Ascending aorta (tissue), 2 donors: ENCODE results near the gene FAM118A. TPM values are rescaled to one million over a fixed set of nuclear protein-coding genes. Genes with fewer than 3 reads are reported as not detected.

Experiments
- DNase-seq, 2 donors: peaks; one replicate each; pipeline ENCODE4 v3.0.0-alpha.2; 2019; ENCODE audit warnings: low spot score in 2 of 2
- H3K27ac ChIP-seq, 2 donors: fragments of 200-600 bp; sonication (generic); one replicate each; pipeline ENCODE4 v1.5.1; 2016 to 2017; ENCODE audit warnings: mild to moderate bottlenecking in 1 of 2
- H3K27me3 ChIP-seq: fragments of 200-600 bp; sonication (generic); one replicate; pipeline ENCODE4 v1.5.1; 2017
- H3K36me3 ChIP-seq, 2 donors: fragments of 200-600 bp; sonication (generic); one replicate each; pipeline ENCODE4 v1.5.1; 2016
- H3K4me1 ChIP-seq, 2 donors: fragments of 200-600 bp; sonication (generic); one replicate each; pipeline ENCODE4 v1.5.1; 2016 to 2017; ENCODE audit warnings: mild to moderate bottlenecking in 1 of 2
- H3K4me3 ChIP-seq, 2 donors: fragments of 200-600 bp; sonication (generic); one replicate each; pipeline ENCODE4 v1.5.1; 2016 to 2017; ENCODE audit warnings: mild to moderate bottlenecking in 1 of 2
- H3K9me3 ChIP-seq, 2 donors: fragments of 200-600 bp; sonication (generic); one replicate each; pipeline ENCODE4 v1.5.1; 2016
- intact Hi-C: fragments of 100-400 bp; cut with DNase I; formaldehyde crosslinking; loops from one replicate; pipeline ENCODE4 v1.15.1; 2023
- total RNA-seq: library from RNA; depleted of rRNA; stranded (reverse); fragments of >200 nt; gene quantifications from one replicate; pipeline ENCODE4 v1.1.0, GENCODE V29; 2016
- TF ChIP-seq, protein P1 (sequence below), 3 experiments: fragments of 200-600 bp in 2 of 3; fragments of 450-650 bp in 1 of 3; sonication (generic) in 2 of 3; IDR thresholded peaks; one replicate each; pipeline ENCODE4 v1.5.1; 2016 to 2019; ENCODE audit warnings: antibody characterized with exemption in 3 of 3, mild to moderate bottlenecking in 1 of 3, moderate library complexity in 1 of 3

The FAM118A gene
- total RNA-seq, 1 donor from 2014 or later, result 23.5 TPM

DNA sequence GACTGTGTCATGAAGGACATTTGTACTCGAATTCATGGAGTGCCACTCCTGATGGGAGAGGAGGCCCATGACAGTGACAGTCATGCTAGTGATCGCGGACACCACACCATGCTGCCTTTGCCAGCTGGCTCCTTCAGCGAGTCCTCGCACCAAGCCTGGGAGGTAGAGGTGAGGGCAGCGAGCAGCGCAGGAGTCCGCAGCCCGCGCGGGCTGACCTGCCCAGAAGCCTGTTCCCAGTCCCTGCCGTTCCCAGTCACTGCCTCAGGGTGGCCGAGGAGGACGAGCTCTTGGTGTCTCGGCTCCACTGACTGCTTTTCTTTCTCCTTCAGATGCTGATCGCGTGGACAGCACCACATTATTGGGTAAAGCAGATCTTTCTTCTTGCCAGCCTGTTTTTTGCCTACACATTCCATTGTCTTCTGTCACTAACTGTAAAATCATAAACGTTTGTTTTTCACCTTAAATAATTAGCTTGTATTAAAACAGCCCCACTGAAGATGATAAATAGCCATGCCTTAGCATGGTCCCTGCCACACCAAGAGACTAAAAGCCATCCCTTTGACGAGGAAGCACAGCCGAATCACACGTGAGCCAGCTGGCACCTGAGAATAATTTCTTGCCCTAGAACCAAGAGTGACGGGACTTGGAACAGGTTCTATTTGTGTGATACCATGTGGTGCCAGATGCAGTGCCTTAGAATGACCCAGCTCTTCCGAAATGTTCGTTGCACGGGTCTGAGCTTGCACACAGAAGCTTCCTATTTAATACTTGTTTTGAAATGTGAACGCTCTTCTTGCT is 25.5 kb downstream of the FAM118A start:
- Histone ChIP-seq H3K27me3 (no peaks in the 10 kb centered on the region), H3K4me3 (no peak overlapping the region), H3K27ac (peak overlapping the region; percentile 43 to 46), H3K4me1 (peaks cover 12 to 30% of the 10 kb centered on the region in 2 donors), H3K9me3 (no peaks in the 10 kb centered on the region), H3K36me3 (peaks cover 42% of the 10 kb centered on the region in 2 donors)
- intact Hi-C loops, result loop anchor here (5.0 to 10.0 kb wide), 3 partner anchors 60 to 970 kb away; no protein-coding TSS in a partner anchor
- DNase-seq, result no peak
- TF ChIP-seq, protein P1, sequence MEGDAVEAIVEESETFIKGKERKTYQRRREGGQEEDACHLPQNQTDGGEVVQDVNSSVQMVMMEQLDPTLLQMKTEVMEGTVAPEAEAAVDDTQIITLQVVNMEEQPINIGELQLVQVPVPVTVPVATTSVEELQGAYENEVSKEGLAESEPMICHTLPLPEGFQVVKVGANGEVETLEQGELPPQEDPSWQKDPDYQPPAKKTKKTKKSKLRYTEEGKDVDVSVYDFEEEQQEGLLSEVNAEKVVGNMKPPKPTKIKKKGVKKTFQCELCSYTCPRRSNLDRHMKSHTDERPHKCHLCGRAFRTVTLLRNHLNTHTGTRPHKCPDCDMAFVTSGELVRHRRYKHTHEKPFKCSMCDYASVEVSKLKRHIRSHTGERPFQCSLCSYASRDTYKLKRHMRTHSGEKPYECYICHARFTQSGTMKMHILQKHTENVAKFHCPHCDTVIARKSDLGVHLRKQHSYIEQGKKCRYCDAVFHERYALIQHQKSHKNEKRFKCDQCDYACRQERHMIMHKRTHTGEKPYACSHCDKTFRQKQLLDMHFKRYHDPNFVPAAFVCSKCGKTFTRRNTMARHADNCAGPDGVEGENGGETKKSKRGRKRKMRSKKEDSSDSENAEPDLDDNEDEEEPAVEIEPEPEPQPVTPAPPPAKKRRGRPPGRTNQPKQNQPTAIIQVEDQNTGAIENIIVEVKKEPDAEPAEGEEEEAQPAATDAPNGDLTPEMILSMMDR (IDR thresholded peaks at IDR 0.05), result no peak

DNA sequence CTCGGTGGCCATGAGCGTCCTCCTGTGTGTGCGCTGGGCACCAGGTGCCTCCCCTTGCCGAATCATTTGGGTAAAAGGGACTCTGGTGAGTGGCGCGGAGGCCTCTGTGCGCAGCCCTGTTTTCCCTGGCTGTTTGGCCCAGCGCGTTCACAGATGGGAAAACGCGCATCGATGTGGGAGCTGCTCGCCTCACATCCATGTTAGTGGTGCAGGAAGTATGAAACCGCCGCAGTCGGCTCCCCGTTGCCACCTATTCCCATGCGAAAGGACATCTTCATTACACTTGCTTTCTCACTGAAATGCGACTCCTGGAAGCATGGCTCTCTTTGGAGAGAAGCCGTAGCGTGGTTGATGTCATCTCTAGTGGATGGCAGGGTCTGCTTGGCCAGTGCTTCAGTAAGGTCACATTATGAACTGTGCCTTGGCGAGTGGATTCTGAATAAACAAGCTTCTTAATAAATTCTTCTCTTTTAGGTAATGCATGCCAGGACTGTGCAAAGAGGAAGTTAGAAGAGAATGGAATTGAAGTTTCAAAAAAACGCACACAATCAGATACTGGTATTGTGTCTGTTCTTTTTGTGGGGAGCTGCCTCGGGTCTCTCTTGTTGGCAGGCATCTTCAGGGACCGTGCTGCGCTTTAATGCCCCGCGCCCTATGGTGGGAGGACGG is 26.3 kb downstream of the FAM118A start:
- Histone ChIP-seq H3K36me3 (peaks cover 41 to 42% of the 10 kb centered on the region in 2 donors), H3K4me3 (no peak overlapping the region), H3K4me1 (peaks cover 12 to 30% of the 10 kb centered on the region in 2 donors), H3K9me3 (no peaks in the 10 kb centered on the region), H3K27ac (no peak overlapping the region), H3K27me3 (no peaks in the 10 kb centered on the region)
- DNase-seq, result no peak
- intact Hi-C loops, result loop anchor here (5.0 to 10.0 kb wide), 3 partner anchors 61 to 971 kb away; no protein-coding TSS in a partner anchor
- TF ChIP-seq, protein P1 (IDR thresholded peaks at IDR 0.05), result no peak

DNA sequence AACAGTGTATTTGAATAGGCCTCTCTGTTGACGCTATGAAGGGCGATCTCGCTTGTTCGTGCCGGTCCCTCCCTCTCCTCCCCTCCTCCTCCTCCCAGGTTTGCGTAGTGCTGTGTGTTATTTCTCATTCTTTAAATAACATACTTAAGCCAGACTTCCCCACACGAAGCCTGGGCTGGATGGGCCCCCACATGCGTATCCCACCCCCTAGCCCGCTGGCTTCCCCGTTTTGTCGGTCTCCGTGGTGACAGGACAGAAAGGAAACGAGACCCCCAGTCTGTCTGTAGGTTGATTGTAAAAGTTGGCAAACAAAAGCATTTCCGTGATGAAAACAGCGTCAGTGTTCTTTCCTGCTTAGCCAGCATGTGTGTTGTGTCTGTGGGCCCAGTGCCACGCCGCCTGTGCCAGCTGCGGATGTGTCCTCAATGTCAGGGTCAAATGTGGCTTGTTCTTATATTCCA is 27.3 kb downstream of the FAM118A start:
- Histone ChIP-seq H3K36me3 (peaks cover 42 to 43% of the 10 kb centered on the region in 2 donors), H3K27ac (peak overlapping the region; percentile 54 to 73), H3K27me3 (no peaks in the 10 kb centered on the region), H3K4me1 (peaks cover 12 to 30% of the 10 kb centered on the region in 2 donors), H3K4me3 (peak overlapping the region in 1 of 2 donors; percentile 50), H3K9me3 (no peaks in the 10 kb centered on the region)
- intact Hi-C loops, result loop anchor here (1.0 to 10.0 kb wide), 4 partner anchors 19 to 972 kb away; no protein-coding TSS in a partner anchor
- TF ChIP-seq, protein P1 (IDR thresholded peaks at IDR 0.05), result no peak
- DNase-seq, result peak; percentile 60 to 87

DNA sequence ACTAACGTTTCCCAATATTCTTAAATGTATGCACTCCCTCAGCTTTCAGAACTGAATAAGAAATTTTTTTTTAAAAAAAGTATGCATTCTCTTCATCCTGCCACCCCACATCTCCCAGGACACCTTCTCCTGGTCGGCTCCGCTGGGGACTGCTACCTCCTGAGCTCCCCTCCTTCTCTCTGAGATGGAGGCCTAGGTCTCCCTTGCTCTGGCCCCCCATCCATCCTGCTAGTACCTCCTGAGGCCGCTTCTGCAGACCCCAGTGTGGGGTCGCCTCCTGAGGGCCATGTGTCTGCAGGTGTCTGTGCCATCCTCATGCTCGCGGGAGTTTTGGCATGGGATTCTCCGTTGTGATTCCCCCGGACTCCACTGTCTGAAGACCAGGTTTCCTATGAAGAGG is 27.8 kb downstream of the FAM118A start:
- Histone ChIP-seq H3K4me1 (peaks cover 12 to 30% of the 10 kb centered on the region in 2 donors), H3K4me3 (no peak overlapping the region), H3K36me3 (peaks cover 39 to 46% of the 10 kb centered on the region in 2 donors), H3K27ac (peak overlapping the region in 1 of 2 donors; percentile 54), H3K9me3 (no peaks in the 10 kb centered on the region), H3K27me3 (no peaks in the 10 kb centered on the region)
- TF ChIP-seq, protein P1 (IDR thresholded peaks at IDR 0.05), result no peak
- intact Hi-C loops, result loop anchor here (1.0 to 10.0 kb wide), 4 partner anchors 19 to 973 kb away; no protein-coding TSS in a partner anchor
- DNase-seq, result no peak

DNA sequence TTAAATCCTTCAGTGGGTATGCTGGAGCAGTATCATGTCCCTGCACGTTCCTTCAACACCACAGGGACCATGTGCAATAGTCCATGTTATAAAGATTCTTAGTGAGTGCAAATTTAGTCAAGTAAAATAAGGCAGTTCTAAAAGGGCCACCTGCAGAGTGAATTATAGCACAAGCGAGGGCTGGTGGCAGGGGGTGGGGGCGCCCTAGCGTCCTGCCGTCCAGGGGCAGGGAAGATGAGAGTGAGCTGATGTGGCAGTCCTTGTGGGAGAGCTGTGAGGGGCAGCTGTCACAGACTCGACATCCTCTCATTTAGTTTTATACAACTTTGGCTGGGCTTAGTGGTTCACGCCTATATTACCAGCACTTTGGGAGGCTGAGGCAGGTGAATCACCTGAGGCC is 29.1 kb downstream of the FAM118A start:
- no peaks in the 10 kb centered on the region for H3K27me3 ChIP-seq
- TF ChIP-seq, protein P1 (IDR thresholded peaks at IDR 0.05), result no peak
- no peaks in the 10 kb centered on the region for H3K9me3 ChIP-seq
- intact Hi-C loops, result loop anchor here (5.0 to 10.0 kb wide), 3 partner anchors 64 to 974 kb away; no protein-coding TSS in a partner anchor
- H3K4me3 ChIP-seq, result no peak overlapping the region
- no peak overlapping the region for H3K27ac ChIP-seq
- peaks cover 33 to 43% of the 10 kb centered on the region in 2 donors for H3K36me3 ChIP-seq
- peaks cover 12 to 30% of the 10 kb centered on the region in 2 donors for H3K4me1 ChIP-seq
- no peak for DNase-seq
